ENCODE measurements around the gene CCDC50.

DNA sequence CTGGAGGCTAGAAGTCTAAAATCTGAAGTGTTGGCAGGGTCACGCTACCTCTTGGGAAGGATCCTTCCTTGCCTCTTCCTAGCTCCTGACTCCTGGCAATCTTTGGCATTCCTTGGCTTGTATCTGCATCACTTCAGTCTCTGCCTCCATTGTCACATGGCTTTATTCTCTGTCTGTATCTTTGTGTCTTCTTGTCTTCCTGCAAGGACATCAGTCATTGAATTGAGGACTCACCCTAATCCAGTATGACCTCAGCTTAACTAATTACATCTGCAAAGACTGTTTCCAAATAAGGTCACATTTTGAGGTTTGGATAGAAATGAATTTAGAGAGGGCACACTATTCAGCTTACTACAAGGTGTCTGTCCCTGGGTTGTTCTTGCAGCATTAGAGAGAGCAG lies 32.3 kb downstream of the CCDC50 start:
- TF ChIP-seq CTCF (IDR thresholded peaks at IDR 0.05; ENCODE audit: low read depth, low read length, poor library complexity, severe bottlenecking) (no peak), EZH2phosphoT487 (IDR thresholded peaks at IDR 0.05; ENCODE audit: borderline replicate concordance, low read length) (no peak)
